Measurements from ENCODE around the gene GAR1.

- no peak for TF ChIP-seq CTCF (tag by site-specific recombination; IDR thresholded peaks at IDR 0.05)
- no peak for TF ChIP-seq SP7 (tag by site-specific recombination; IDR thresholded peaks at IDR 0.05)
- TF ChIP-seq ZNF274 (IDR thresholded peaks at IDR 0.05; ENCODE audit: low read length): no peak
- TF ChIP-seq ZNF274 (tag by site-specific recombination; IDR thresholded peaks at IDR 0.05; ENCODE audit: borderline replicate concordance): no peak
- no peak for TF ChIP-seq ZNF585B (tag by site-specific recombination; IDR thresholded peaks at IDR 0.05)
- no peak for TF ChIP-seq ZNF248 (tag by site-specific recombination; IDR thresholded peaks at IDR 0.05)
- TF ChIP-seq ZNF398 (tag by site-specific recombination; IDR thresholded peaks at IDR 0.05): no peak
- TF ChIP-seq HOXA7 (CRISPR knock-in tag; IDR thresholded peaks at IDR 0.05; ENCODE audit: borderline replicate concordance): no peak
These were observed 46.5 kb downstream of the GAR1 start for GRCh38 chr4:109861916-109862511.
